K562 (cell line): ENCODE measurements around the gene EPGN. TPM values are rescaled to one million over a fixed set of nuclear protein-coding genes. Genes with fewer than 3 reads are reported as not detected.

ENCODE experiments used
- ELF4 ChIP-seq: fragments of 450-650 bp; formaldehyde crosslinking; IDR thresholded peaks from 2 replicates; pipeline ENCODE4 v1.4.0; 2022; ENCODE audit warnings: missing genetic modification characterization
- FIP1L1 ChIP-seq: fragments of 200-400 bp; formaldehyde crosslinking; IDR thresholded peaks from 2 replicates; pipeline ENCODE4 v1.6.1; 2018; ENCODE audit warnings: mild to moderate bottlenecking, low read depth, low read length; ENCODE audit not compliant: poor library complexity, severe bottlenecking
- LARP7 ChIP-seq: fragments of 450-650 bp; IDR thresholded peaks from 2 replicates; pipeline ENCODE4 v1.6.1; 2016
- MLLT1 ChIP-seq, 2 experiments: fragments of 450-650 bp; IDR thresholded peaks; 2 replicates each; pipeline ENCODE4 v1.6.1; 2016
- MTA3 ChIP-seq: fragments of 450-650 bp; formaldehyde crosslinking; IDR thresholded peaks from 2 replicates; pipeline ENCODE4 v1.6.1; 2017; ENCODE audit warnings: mild to moderate bottlenecking, borderline replicate concordance
- NFATC3 ChIP-seq: fragments of 450-650 bp; IDR thresholded peaks from 2 replicates; pipeline ENCODE4 v1.6.1; 2017; ENCODE audit warnings: mild to moderate bottlenecking
- NUFIP1 ChIP-seq: fragments of 450-650 bp; IDR thresholded peaks from 2 replicates; pipeline ENCODE4 v1.6.1; 2018; ENCODE audit not compliant: partially characterized antibody
- SIX5 ChIP-seq, 2 experiments: IDR thresholded peaks; 2 replicates each; pipeline ENCODE4 v1.6.1; 2011; ENCODE audit warnings: low read length in 2 of 2, borderline replicate concordance in 1 of 2, low read depth in 1 of 2, mild to moderate bottlenecking in 1 of 2, moderate library complexity in 1 of 2; ENCODE audit not compliant: insufficient read depth in 1 of 2
- SMARCB1 ChIP-seq: IDR thresholded peaks from 2 replicates; pipeline ENCODE4 v1.6.1; 2011; ENCODE audit warnings: improper control_type of control experiment, low read depth; ENCODE audit not compliant: insufficient read length
- SOX6 ChIP-seq: fragments of 450-650 bp; IDR thresholded peaks from 2 replicates; pipeline ENCODE4 v1.6.1; 2014; ENCODE audit warnings: mild to moderate bottlenecking
- TAF1 ChIP-seq: IDR thresholded peaks from 2 replicates; pipeline ENCODE4 v1.6.1; 2011; ENCODE audit warnings: mild to moderate bottlenecking, low read length, moderate library complexity; ENCODE audit not compliant: insufficient read depth, control insufficient read depth, severe bottlenecking; ENCODE audit errors: extremely low read depth
- TAF7 ChIP-seq: fragments of 450-650 bp; IDR thresholded peaks from 2 replicates; pipeline ENCODE4 v1.6.1; 2016; ENCODE audit warnings: missing genetic modification characterization, missing compliant biosample characterization
- U2AF1 ChIP-seq: fragments of 200-400 bp; formaldehyde crosslinking; optimal IDR thresholded peaks from 2 replicates; pipeline ENCODE3; 2017; ENCODE audit warnings: mild to moderate bottlenecking, low read depth, low read length, moderate library complexity
- polyA plus RNA-seq, 8 experiments: library from polyadenylated mRNA; depleted of rRNA in 4 of 8; stranded (reverse) in 5 of 8; unstranded in 3 of 8; fragments of >200 nt; fragmentation: Nextera tagmentation in 2 of 8; fragmentation: Illumina TruSeq in 1 of 8; extraction: Ambion mirVana in 2 of 8; extraction: Trizol in 1 of 8; gene quantifications; 2 replicates each; pipeline versions ENCODE4 v1.2.1 to v1.2.3, GENCODE V29; 2011 to 2014; ENCODE audit warnings: inconsistent platforms in 1 of 8, missing spikeins in 1 of 8
- total RNA-seq, 7 experiments: library from RNA; depleted of rRNA in 6 of 7; stranded (reverse); fragments of >200 nt in 6 of 7; fragmentation: Illumina TruSeq in 2 of 7; extraction: Trizol in 2 of 7; gene quantifications; 2 replicates each; pipeline versions ENCODE4 v1.2.1 to v1.2.3, GENCODE V29; 2011 to 2021; ENCODE audit warnings: low replicate concordance in 1 of 7

EPGN gene
- total and polyA plus RNA-seq, 9 of the 15 experiments (the other 6 are each of a cell fraction or from before 2014, with no cell fraction given): 0.10 to 0.56 TPM; not detected in 7

- no peak for TF ChIP-seq LARP7
- TF ChIP-seq TAF7 (tag): no peak
- TF ChIP-seq NUFIP1: no peak
- no peak for TF ChIP-seq SMARCB1
- TF ChIP-seq MTA3: no peak
- TF ChIP-seq SOX6: no peak
- TF ChIP-seq TAF1: no peak
- no peak for TF ChIP-seq SIX5 (IDR thresholded peaks at IDR 0.05; ENCODE audit: borderline replicate concordance in 1 of 2, insufficient read depth in 1 of 2, low read depth in 1 of 2, low read length in 2 of 2)
- no peak for TF ChIP-seq U2AF1
- TF ChIP-seq ELF4 (CRISPR knock-in tag): no peak
- no peak for TF ChIP-seq MLLT1 (IDR thresholded peaks at IDR 0.05)
- TF ChIP-seq NFATC3: no peak
- TF ChIP-seq FIP1L1: no peak
These were observed 48.2 kb upstream of the EPGN start (continued) for GRCh38 chr4:74260036-74260435.
